A673 (cell line): ENCODE data around the gene NFATC4. TPM values are rescaled to one million over a fixed set of nuclear protein-coding genes. Genes with fewer than 3 reads are reported as not detected.

Experiments
- BruUV-seq: library from RNA; stranded (reverse); fragments of 400-500 nt; replicated peaks from 2 replicates; lab custom pipeline; 2021; lab: Mats Ljungman, UMichigan
- CTCF ChIA-PET: fragments of 300-600 bp; sonication (Branson Sonifier 250); formaldehyde crosslinking; loops from one replicate; lab custom pipeline; 2022; ENCODE audit warnings: antibody characterized with exemption; lab: Charles Lee
- POLR2A ChIA-PET: fragments of 300-600 bp; sonication (Branson Sonifier 250); formaldehyde crosslinking; loops from one replicate; lab custom pipeline; 2022; ENCODE audit warnings: antibody characterized with exemption; ENCODE audit not compliant: low non-redundant PET; lab: Charles Lee
- DNase-seq: peaks from one replicate; pipeline ENCODE4 v3.0.0-alpha.2; 2015; ENCODE audit warnings: low spot score
- H3K27ac ChIP-seq: fragments of 200-600 bp; sonication (generic); 2 replicates; pipeline ENCODE4 v1.5.1; 2016; ENCODE audit warnings: mixed run types, low read depth, mild to moderate bottlenecking, mixed read lengths, antibody characterized with exemption, low read length; ENCODE audit not compliant: poor library complexity, severe bottlenecking
- H3K27me3 ChIP-seq: fragments of 200-600 bp; sonication (generic); replicated peaks from 2 replicates; pipeline ENCODE4 v1.6.1; 2017; ENCODE audit warnings: mixed run types, low read depth, mild to moderate bottlenecking, mixed read lengths, antibody characterized with exemption, low read length; ENCODE audit not compliant: insufficient read depth, poor library complexity
- H3K36me3 ChIP-seq: fragments of 200-600 bp; sonication (generic); 2 replicates; pipeline ENCODE4 v1.6.1; 2016; ENCODE audit warnings: mixed run types, mild to moderate bottlenecking, mixed read lengths, antibody characterized with exemption, low read length; ENCODE audit not compliant: insufficient read depth, poor library complexity, severe bottlenecking
- H3K4me1 ChIP-seq: fragments of 200-600 bp; sonication (generic); 2 replicates; pipeline ENCODE4 v1.6.1; 2017; ENCODE audit warnings: mixed run types, mild to moderate bottlenecking, mixed read lengths, antibody characterized with exemption, low read length; ENCODE audit not compliant: insufficient read depth, poor library complexity, severe bottlenecking
- H3K4me3 ChIP-seq: fragments of 200-600 bp; sonication (generic); 2 replicates; pipeline ENCODE4 v1.5.1; 2016; ENCODE audit warnings: low read depth, mixed run types, mild to moderate bottlenecking, mixed read lengths, low read length; ENCODE audit not compliant: poor library complexity, severe bottlenecking
- H3K9me3 ChIP-seq: fragments of 200-600 bp; sonication (generic); 2 replicates; pipeline ENCODE4 v1.6.1; 2016; ENCODE audit warnings: mixed run types, low read depth, mild to moderate bottlenecking, mixed read lengths, antibody characterized with exemption, low read length; ENCODE audit not compliant: poor library complexity, severe bottlenecking
- CTCF ChIP-seq: fragments of 300-800, 200-600 bp; sonication (generic); conservative IDR thresholded peaks from 2 replicates; pipeline ENCODE4 v1.5.1; 2017; ENCODE audit warnings: low read depth, mild to moderate bottlenecking, antibody characterized with exemption, low read length, moderate library complexity, mixed read lengths
- EZH2 ChIP-seq: fragments of 200-600 bp; sonication (generic); IDR thresholded peaks from 2 replicates; pipeline ENCODE4 v1.6.1; 2017; ENCODE audit warnings: borderline replicate concordance, low read depth, mild to moderate bottlenecking, mixed read lengths, antibody characterized with exemption, low read length; ENCODE audit not compliant: poor library complexity, severe bottlenecking
- intact Hi-C: fragments of 100-400 bp; cut with micrococcal nuclease; formaldehyde crosslinking; loops from one replicate; pipeline ENCODE4 v1.10.0; 2022; ENCODE audit not compliant: unreplicated experiment
- total RNA-seq: library from RNA; stranded (reverse); gene quantifications from 2 replicates; pipeline ENCODE4 v1.2.3, GENCODE V29; 2021

The NFATC4 gene
- total RNA-seq, 1 experiment from 2014 or later = 38.1 TPM

- TF ChIP-seq CTCF = no peak
- no peak for TF ChIP-seq EZH2
- no peak for DNase-seq
- ChIA-PET CTCF (no interaction called here), POLR2A (no interaction called here)
- Histone ChIP-seq H3K27me3 (no peaks in the 10 kb centered on the region), H3K9me3 (no peaks in the 10 kb centered on the region), H3K36me3 (no peaks in the 10 kb centered on the region), H3K27ac (no peak overlapping the region), H3K4me3 (no peak overlapping the region), H3K4me1 (no peaks in the 10 kb centered on the region)
- intact Hi-C loops = no loop called here
- no TSS peak for BruUV-seq
These were observed 49.1 kb downstream of the NFATC4 start for GRCh38 chr14:24416932-24417619.

- no peak for DNase-seq
- H3K36me3 ChIP-seq = no peaks in the 10 kb centered on the region
- H3K4me1 ChIP-seq = no peaks in the 10 kb centered on the region
- BruUV-seq = no TSS peak
- TF ChIP-seq CTCF (no peak), EZH2 (no peak)
- no peak overlapping the region for H3K27ac ChIP-seq
- H3K27me3 ChIP-seq = no peaks in the 10 kb centered on the region
- no peak overlapping the region for H3K4me3 ChIP-seq
- intact Hi-C loops = no loop called here
- POLR2A ChIA-PET = no interaction called here
- H3K9me3 ChIP-seq = no peaks in the 10 kb centered on the region
- CTCF ChIA-PET = no interaction called here
These were observed 50.0 kb downstream of the NFATC4 start for GRCh38 chr14:24417832-24418491.

- Histone ChIP-seq H3K36me3 (no peaks in the 10 kb centered on the region), H3K4me1 (no peaks in the 10 kb centered on the region), H3K9me3 (no peaks in the 10 kb centered on the region), H3K27ac (no peak overlapping the region), H3K4me3 (no peak overlapping the region), H3K27me3 (no peaks in the 10 kb centered on the region)
- ChIA-PET POLR2A (no interaction called here), CTCF (interaction anchor here (1.1 kb wide), 1 partner anchor 13 kb away, joined by 5 read pairs; no protein-coding TSS in a partner anchor)
- no TSS peak for BruUV-seq
- TF ChIP-seq EZH2 (no peak), CTCF (no peak)
- DNase-seq = no peak
- intact Hi-C loops = no loop called here
These were observed 50.5 kb downstream of the NFATC4 start for GRCh38 chr14:24418492-24418873.
